ENCODE results near the gene KLF2. TPM values are rescaled to one million over a fixed set of nuclear protein-coding genes. Genes with fewer than 3 reads are reported as not detected.

Gene KLF2
- total RNA-seq, 1 experiment from 2014 or later: 6.6 TPM

DNA sequence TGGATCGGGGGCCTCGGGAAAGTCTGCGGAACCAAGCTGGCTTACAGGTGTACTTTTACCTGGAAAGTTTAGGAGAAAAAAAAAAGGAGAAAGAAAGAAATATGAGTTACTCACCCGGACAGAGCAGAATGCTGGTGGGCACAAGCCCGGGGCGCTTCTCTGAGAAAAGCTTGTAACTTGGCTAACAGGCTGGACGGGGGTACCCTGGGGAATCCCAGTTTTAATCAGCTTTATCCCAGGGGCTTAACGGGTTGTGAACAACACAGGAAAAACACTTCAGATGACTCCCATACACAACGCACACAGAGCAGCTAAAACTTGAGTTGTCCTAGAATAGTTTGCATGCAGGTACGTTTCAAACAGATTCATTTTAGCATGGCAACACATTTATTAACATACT lies 37.3 kb downstream of the KLF2 start:
- no peaks in the 10 kb centered on the region for H3K36me3 ChIP-seq (ENCODE audit: low read depth, low read length)
- H3K27me3 ChIP-seq (ENCODE audit: low read length): no peaks in the 10 kb centered on the region
- intact Hi-C loops (cut with micrococcal nuclease): no loop called here
- no peak for ATAC-seq
- ChIA-PET POLR2A (ENCODE audit: unreplicated experiment) (no interaction called here), CTCF (no interaction called here)
- no peak overlapping the region for H3K27ac ChIP-seq (ENCODE audit: low read length)
- H3F3A ChIP-seq (ENCODE audit: low read length, unreplicated experiment): no peaks in the 10 kb centered on the region
- BruUV-seq (replicated peaks): no TSS peak
- H3K4me1 ChIP-seq (ENCODE audit: insufficient read depth, low read length): no peaks in the 10 kb centered on the region
- H3K4me2 ChIP-seq (ENCODE audit: low read length): no peak overlapping the region
- H3K79me2 ChIP-seq (ENCODE audit: low read length): no peaks in the 10 kb centered on the region
- DNase-seq: no peak
- no peak for TF ChIP-seq EZH2phosphoT487 (IDR thresholded peaks at IDR 0.05; ENCODE audit: borderline replicate concordance, low read length)
- TF ChIP-seq, protein P1, sequence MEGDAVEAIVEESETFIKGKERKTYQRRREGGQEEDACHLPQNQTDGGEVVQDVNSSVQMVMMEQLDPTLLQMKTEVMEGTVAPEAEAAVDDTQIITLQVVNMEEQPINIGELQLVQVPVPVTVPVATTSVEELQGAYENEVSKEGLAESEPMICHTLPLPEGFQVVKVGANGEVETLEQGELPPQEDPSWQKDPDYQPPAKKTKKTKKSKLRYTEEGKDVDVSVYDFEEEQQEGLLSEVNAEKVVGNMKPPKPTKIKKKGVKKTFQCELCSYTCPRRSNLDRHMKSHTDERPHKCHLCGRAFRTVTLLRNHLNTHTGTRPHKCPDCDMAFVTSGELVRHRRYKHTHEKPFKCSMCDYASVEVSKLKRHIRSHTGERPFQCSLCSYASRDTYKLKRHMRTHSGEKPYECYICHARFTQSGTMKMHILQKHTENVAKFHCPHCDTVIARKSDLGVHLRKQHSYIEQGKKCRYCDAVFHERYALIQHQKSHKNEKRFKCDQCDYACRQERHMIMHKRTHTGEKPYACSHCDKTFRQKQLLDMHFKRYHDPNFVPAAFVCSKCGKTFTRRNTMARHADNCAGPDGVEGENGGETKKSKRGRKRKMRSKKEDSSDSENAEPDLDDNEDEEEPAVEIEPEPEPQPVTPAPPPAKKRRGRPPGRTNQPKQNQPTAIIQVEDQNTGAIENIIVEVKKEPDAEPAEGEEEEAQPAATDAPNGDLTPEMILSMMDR (conservative IDR thresholded peaks at IDR 0.05; ENCODE audit: low read depth, low read length): no peak
- TF ChIP-seq EZH2 (IDR thresholded peaks at IDR 0.05; ENCODE audit: low read length, unreplicated experiment): no peak
- H4K20me1 ChIP-seq (ENCODE audit: low read length): no peaks in the 10 kb centered on the region
- H3K4me3 ChIP-seq (ENCODE audit: low read length): no peak overlapping the region
- H3K9me3 ChIP-seq (ENCODE audit: low read length): no peaks in the 10 kb centered on the region
- no peaks in the 10 kb centered on the region for H3K9me2 ChIP-seq (replicated peaks; ENCODE audit: low read length)
- H3K9ac ChIP-seq (ENCODE audit: low read length): no peak overlapping the region
- no peak overlapping the region for H2AFZ ChIP-seq (ENCODE audit: low read length)

DNA sequence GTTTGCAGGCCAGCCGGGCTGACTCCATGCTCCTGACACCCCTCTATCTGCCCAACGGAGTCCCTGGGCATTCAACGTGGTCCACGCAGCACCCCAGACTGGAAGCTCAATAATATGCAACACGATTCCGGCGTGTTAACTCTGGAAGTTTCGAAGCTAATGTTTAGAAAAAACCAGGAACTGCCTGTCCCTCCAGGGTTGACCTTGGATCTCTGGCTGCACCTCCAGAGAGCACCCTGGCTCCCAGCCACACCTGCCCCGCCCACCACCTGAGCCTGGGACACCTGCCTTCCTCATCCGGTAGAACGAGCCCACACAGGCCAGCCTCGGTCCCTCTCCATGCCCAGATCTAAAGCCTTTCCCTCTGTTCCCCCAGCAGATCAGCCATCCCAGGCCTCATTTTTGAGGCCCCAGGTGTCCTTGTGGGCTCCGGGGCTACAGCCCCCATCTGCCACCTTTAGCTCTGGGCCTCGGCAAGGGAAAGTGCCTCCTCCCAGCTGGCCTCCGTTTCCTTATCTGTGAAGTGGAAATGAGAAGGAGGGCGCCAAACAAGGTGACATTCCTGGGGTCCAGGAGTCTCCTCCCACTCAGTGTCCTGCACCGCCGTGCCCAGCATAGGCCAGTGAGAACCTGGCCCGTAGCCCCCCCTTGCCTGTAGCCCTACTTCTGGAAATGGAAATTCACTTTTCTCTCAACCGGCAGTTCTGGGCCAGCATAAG lies 38.7 kb downstream of the KLF2 start:
- no peak for DNase-seq
- POLR2A ChIA-PET (ENCODE audit: unreplicated experiment): no interaction called here
- no peaks in the 10 kb centered on the region for H3K79me2 ChIP-seq (ENCODE audit: low read length)
- CTCF ChIA-PET: no interaction called here
- no peaks in the 10 kb centered on the region for H3K27me3 ChIP-seq (ENCODE audit: low read length)
- H3K4me3 ChIP-seq (ENCODE audit: low read length): no peak overlapping the region
- no peak for TF ChIP-seq EZH2phosphoT487 (IDR thresholded peaks at IDR 0.05; ENCODE audit: borderline replicate concordance, low read length)
- TF ChIP-seq, protein P1 (conservative IDR thresholded peaks at IDR 0.05; ENCODE audit: low read depth, low read length): no peak
- TF ChIP-seq EZH2 (IDR thresholded peaks at IDR 0.05; ENCODE audit: low read length, unreplicated experiment): no peak
- H4K20me1 ChIP-seq (ENCODE audit: low read length): no peaks in the 10 kb centered on the region
- no peak for ATAC-seq
- no peak overlapping the region for H2AFZ ChIP-seq (ENCODE audit: low read length)
- BruUV-seq (replicated peaks): no TSS peak
- no peak overlapping the region for H3K4me2 ChIP-seq (ENCODE audit: low read length)
- no peak overlapping the region for H3K27ac ChIP-seq (ENCODE audit: low read length)
- no peak overlapping the region for H3K9ac ChIP-seq (ENCODE audit: low read length)
- no peaks in the 10 kb centered on the region for H3K4me1 ChIP-seq (ENCODE audit: insufficient read depth, low read length)
- no peaks in the 10 kb centered on the region for H3F3A ChIP-seq (ENCODE audit: low read length, unreplicated experiment)
- intact Hi-C loops (cut with micrococcal nuclease): no loop called here
- H3K9me3 ChIP-seq (ENCODE audit: low read length): no peaks in the 10 kb centered on the region
- no peaks in the 10 kb centered on the region for H3K36me3 ChIP-seq (ENCODE audit: low read depth, low read length)
- H3K9me2 ChIP-seq (replicated peaks; ENCODE audit: low read length): no peaks in the 10 kb centered on the region

DNA sequence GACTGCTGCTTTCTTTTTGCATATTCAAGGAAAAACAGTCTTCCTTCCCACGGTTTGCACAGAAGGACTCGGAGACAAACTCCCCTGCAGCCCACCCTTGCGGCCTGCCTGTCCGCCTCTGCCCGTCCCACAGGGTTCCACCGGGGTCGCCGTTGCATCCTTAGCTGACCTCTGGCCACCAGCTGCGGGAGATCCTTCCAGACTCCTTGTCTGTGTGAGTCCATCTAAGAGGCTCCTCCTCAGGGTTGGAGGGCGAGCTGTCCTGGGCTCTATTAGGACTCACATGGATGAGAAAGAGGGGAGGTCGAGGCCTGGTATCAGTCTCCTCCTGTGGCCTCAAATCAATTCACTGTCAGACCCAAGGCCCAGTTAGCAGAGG lies 39.2 kb downstream of the KLF2 start:
- DNase-seq (no peak), ATAC-seq (no peak)
- no peak overlapping the region for H2AFZ ChIP-seq (ENCODE audit: low read length)
- no peaks in the 10 kb centered on the region for H3K79me2 ChIP-seq (ENCODE audit: low read length)
- POLR2A ChIA-PET (ENCODE audit: unreplicated experiment): no interaction called here
- no peaks in the 10 kb centered on the region for H4K20me1 ChIP-seq (ENCODE audit: low read length)
- H3K4me2 ChIP-seq (ENCODE audit: low read length): no peak overlapping the region
- no peak overlapping the region for H3K27ac ChIP-seq (ENCODE audit: low read length)
- no peaks in the 10 kb centered on the region for H3K9me2 ChIP-seq (replicated peaks; ENCODE audit: low read length)
- H3K9me3 ChIP-seq (ENCODE audit: low read length): no peaks in the 10 kb centered on the region
- no peak overlapping the region for H3K9ac ChIP-seq (ENCODE audit: low read length)
- TF ChIP-seq EZH2phosphoT487 (IDR thresholded peaks at IDR 0.05; ENCODE audit: borderline replicate concordance, low read length) (no peak), EZH2 (IDR thresholded peaks at IDR 0.05; ENCODE audit: low read length, unreplicated experiment) (no peak)
- TF ChIP-seq, protein P1 (conservative IDR thresholded peaks at IDR 0.05; ENCODE audit: low read depth, low read length): no peak
- H3K4me3 ChIP-seq (ENCODE audit: low read length): no peak overlapping the region
- CTCF ChIA-PET: no interaction called here
- H3K27me3 ChIP-seq (ENCODE audit: low read length): no peaks in the 10 kb centered on the region
- H3K36me3 ChIP-seq (ENCODE audit: low read depth, low read length): no peaks in the 10 kb centered on the region
- intact Hi-C loops (cut with micrococcal nuclease): no loop called here
- BruUV-seq (replicated peaks): no TSS peak
- H3F3A ChIP-seq (ENCODE audit: low read length, unreplicated experiment): no peaks in the 10 kb centered on the region
- H3K4me1 ChIP-seq (ENCODE audit: insufficient read depth, low read length): no peaks in the 10 kb centered on the region

Measured in PC-3 (cell line).